CD14-positive monocyte (primary cell): ENCODE results near the gene FAM117A. TPM values are rescaled to one million over a fixed set of nuclear protein-coding genes. Genes with fewer than 3 reads are reported as not detected.
"Not testable (repeated sequence)": the region's sequence is repeated elsewhere in the genome, so short reads cannot be mapped to it uniquely, and the experiment has no call there.

Source experiments
- DNase-seq, 3 donors: peaks; one replicate each; pipeline ENCODE4 v3.0.0-alpha.2; 2011 to 2022
- H2AFZ ChIP-seq: 2 replicates; pipeline ENCODE4 v1.6.0; 2012; ENCODE audit warnings: mild to moderate bottlenecking, low read depth, low read length, inconsistent platforms; ENCODE audit not compliant: insufficient read depth, poor library complexity, severe bottlenecking
- H3K27ac ChIP-seq, 2 donors: 1 replicate in 1 of 2; 2 replicates in 1 of 2; pipeline ENCODE4 v1.5.1; 2012 to 2013; ENCODE audit warnings: low read length in 2 of 2, control low read depth in 1 of 2, inconsistent platforms in 1 of 2, low read depth in 1 of 2, mild to moderate bottlenecking in 1 of 2
- H3K27me3 ChIP-seq, 2 donors: one replicate each; pipeline versions ENCODE4 v1.6.0 to v1.6.1; 2011 to 2013; ENCODE audit warnings: low read length in 2 of 2; ENCODE audit not compliant: control insufficient read depth in 2 of 2, insufficient read depth in 2 of 2
- H3K36me3 ChIP-seq, 2 donors: replicated peaks in 1 of 2; 1 replicate in 1 of 2; 2 replicates in 1 of 2; pipeline versions ENCODE4 v1.5.1 to v1.6.1; 2012 to 2013; ENCODE audit warnings: low read length in 2 of 2, control low read depth in 1 of 2, inconsistent platforms in 1 of 2, mild to moderate bottlenecking in 1 of 2; ENCODE audit not compliant: insufficient read depth in 2 of 2, control insufficient read depth in 1 of 2
- H3K4me1 ChIP-seq, 2 donors: 1 replicate in 1 of 2; 2 replicates in 1 of 2; pipeline versions ENCODE4 v1.5.1 to v1.6.1; 2012 to 2013; ENCODE audit warnings: low read length in 2 of 2, control low read depth in 1 of 2, inconsistent platforms in 1 of 2, mild to moderate bottlenecking in 1 of 2, moderate library complexity in 1 of 2; ENCODE audit not compliant: insufficient read depth in 2 of 2, control insufficient read depth in 1 of 2
- H3K4me2 ChIP-seq: replicated peaks from 2 replicates; pipeline ENCODE3; 2012; ENCODE audit warnings: low read length, moderate library complexity, mild to moderate bottlenecking; ENCODE audit not compliant: poor library complexity, severe bottlenecking; ENCODE audit errors: extremely low read depth
- H3K4me3 ChIP-seq, 3 experiments: fragments of 200-600 bp in 1 of 3; sonication (generic) in 1 of 3; replicated peaks in 1 of 3; 1 replicate in 2 of 3; 2 replicates in 1 of 3; pipeline ENCODE4 v1.5.1; 2011 to 2013; ENCODE audit warnings: low read length in 3 of 3, mild to moderate bottlenecking in 3 of 3, control low read depth in 2 of 3, low read depth in 2 of 3, inconsistent platforms in 1 of 3, moderate library complexity in 1 of 3
- H3K79me2 ChIP-seq: 2 replicates; pipeline ENCODE4 v1.6.0; 2012; ENCODE audit warnings: mild to moderate bottlenecking, control low read depth, inconsistent platforms, low read length, moderate library complexity; ENCODE audit not compliant: insufficient read depth
- H3K9ac ChIP-seq: 2 replicates; pipeline ENCODE4 v1.6.0; 2017; ENCODE audit warnings: low read length, mild to moderate bottlenecking; ENCODE audit not compliant: insufficient read depth, poor library complexity, severe bottlenecking
- H3K9me3 ChIP-seq, 2 donors: replicated peaks in 1 of 2; 1 replicate in 1 of 2; 2 replicates in 1 of 2; pipeline versions ENCODE4 v1.5.1 to v1.6.1; 2012 to 2013; ENCODE audit warnings: low read length in 2 of 2, control low read depth in 1 of 2; ENCODE audit not compliant: control insufficient read depth in 1 of 2, insufficient read depth in 1 of 2
- H4K20me1 ChIP-seq: 2 replicates; pipeline ENCODE4 v1.6.0; 2012; ENCODE audit warnings: mild to moderate bottlenecking, low read length, control low read depth, moderate library complexity; ENCODE audit not compliant: insufficient read depth
- H3K27ac Mint-ChIP-seq, 7 donors: one replicate each; pipeline ENCODE4 v1.8.0; 2020; ENCODE audit warnings: mild to moderate bottlenecking in 7 of 7, mixed read lengths in 7 of 7, moderate library complexity in 6 of 7, inconsistent platforms in 2 of 7
- H3K27me3 Mint-ChIP-seq, 3 donors: one replicate each; pipeline ENCODE4 v1.8.0; 2021 to 2022; ENCODE audit warnings: low read depth in 3 of 3, mild to moderate bottlenecking in 3 of 3, mixed read lengths in 3 of 3, moderate library complexity in 3 of 3, inconsistent platforms in 1 of 3
- H3K36me3 Mint-ChIP-seq, 2 donors: one replicate each; pipeline ENCODE4 v1.8.0; 2020; ENCODE audit warnings: mixed read lengths in 2 of 2, inconsistent platforms in 1 of 2, mild to moderate bottlenecking in 1 of 2
- H3K4me1 Mint-ChIP-seq: one replicate; pipeline ENCODE4 v1.8.0; 2020; ENCODE audit warnings: mild to moderate bottlenecking, mixed read lengths
- H3K4me3 Mint-ChIP-seq, 2 donors: one replicate each; pipeline ENCODE4 v1.8.0; 2020; ENCODE audit warnings: mild to moderate bottlenecking in 2 of 2, mixed read lengths in 2 of 2, moderate library complexity in 1 of 2
- H3K9me3 Mint-ChIP-seq, 7 donors: one replicate each; pipeline ENCODE4 v1.8.0; 2020 to 2022; ENCODE audit warnings: mixed read lengths in 7 of 7, mild to moderate bottlenecking in 6 of 7, moderate library complexity in 6 of 7, inconsistent platforms in 2 of 7
- CTCF ChIP-seq: fragments of 200-600 bp; IDR thresholded peaks from one replicate; pipeline ENCODE4 v1.8.0; 2022; ENCODE audit warnings: antibody characterized with exemption, mild to moderate bottlenecking
- WGBS: methylation state at CpG from one replicate; pipeline ENCODE4 v1.1.5; 2013; ENCODE audit warnings: missing lambda C conversion rate; ENCODE audit not compliant: insufficient coverage; 5-methylcytosine and 5-hydroxymethylcytosine counted together
- intact Hi-C, 2 donors: fragments of 100-400 bp; cut with micrococcal nuclease; formaldehyde crosslinking; loops; one replicate each; pipeline versions ENCODE4 v1.15.0 to v1.15.1; 2023
- polyA plus RNA-seq, 3 donors: library from polyadenylated mRNA; depleted of rRNA in 1 of 3; unstranded in 2 of 3; stranded (reverse) in 1 of 3; fragments of 300-500 nt in 2 of 3; fragments of >200 nt in 1 of 3; fragmentation: Illumina TruSeq in 2 of 3; gene quantifications; 1 replicate in 2 of 3; 2 replicates in 1 of 3; pipeline ENCODE4 v1.2.3, GENCODE V29; 2012 to 2021

FAM117A gene
- polyA plus RNA-seq, 3 donors = 11.8 to 34.9 (median 17.9) TPM

GRCh38 chr17:49727380-49727779 is 36.6 kb downstream of the FAM117A start:
- H3K36me3 ChIP-seq = peaks cover 8 to 45% of the 10 kb centered on the region in 2 donors
- no peak overlapping the region for H2AFZ ChIP-seq
- peaks cover 23% of the 10 kb centered on the region in 2 donors for H3K4me1 ChIP-seq
- no peaks in the 10 kb centered on the region for H3K27me3 Mint-ChIP-seq
- H3K9ac ChIP-seq = no peak overlapping the region
- no peak overlapping the region for H3K4me3 ChIP-seq
- H3K27me3 ChIP-seq = no peaks in the 10 kb centered on the region
- no peak overlapping the region for H3K4me3 Mint-ChIP-seq
- no peaks in the 10 kb centered on the region for H3K9me3 ChIP-seq
- no peak overlapping the region for H3K4me2 ChIP-seq
- peaks cover 40 to 60% of the 10 kb centered on the region in 2 donors for H3K36me3 Mint-ChIP-seq
- 90% methylated on average over 3 of the region's 4 CpGs for WGBS
- intact Hi-C loops = loop anchor here in 1 of 2 donors (5.0 kb wide), 1 partner anchor 35 kb away; the partner anchor contains the start of gene FAM117A
- H3K79me2 ChIP-seq = peaks cover 69% of the 10 kb centered on the region
- H4K20me1 ChIP-seq = no peaks in the 10 kb centered on the region
- H3K4me1 Mint-ChIP-seq = peaks cover 53% of the 10 kb centered on the region
- peak overlapping the region in 1 of 2 donors; percentile 59 for H3K27ac ChIP-seq
- H3K9me3 Mint-ChIP-seq = peaks cover 0 to 7% (median 0%) of the 10 kb centered on the region in 7 donors
- no peak for TF ChIP-seq CTCF
- H3K27ac Mint-ChIP-seq = peak overlapping the region in 2 of 7 donors; percentile 62 to 78
- no peak for DNase-seq

- Histone ChIP-seq H3K36me3 (peaks cover 13 to 48% of the 10 kb centered on the region in 2 donors), H4K20me1 (no peaks in the 10 kb centered on the region), H3K79me2 (peaks cover 51% of the 10 kb centered on the region), H3K27ac (no peak overlapping the region), H3K9ac (no peak overlapping the region), H3K27me3 (no peaks in the 10 kb centered on the region), H3K9me3 (no peaks in the 10 kb centered on the region), H3K4me2 (no peak overlapping the region), H3K4me3 (no peak overlapping the region), H2AFZ (no peak overlapping the region), H3K4me1 (peaks cover 22 to 23% of the 10 kb centered on the region in 2 donors)
- intact Hi-C loops = loop anchor here in 1 of 2 donors (5.0 kb wide), 1 partner anchor 37 kb away; the partner anchor contains the start of gene FAM117A
- Mint-ChIP-seq H3K4me3 (no peak overlapping the region), H3K36me3 (peaks cover 38 to 64% of the 10 kb centered on the region in 2 donors), H3K9me3 (peaks cover 0 to 9% (median 0%) of the 10 kb centered on the region in 7 donors), H3K27ac (peak overlapping the region in 3 of 7 donors; percentile 20 to 40 (median 37)), H3K27me3 (peaks cover 0 to 2% (median 0%) of the 10 kb centered on the region in 3 donors), H3K4me1 (peaks cover 48% of the 10 kb centered on the region)
- no peak for DNase-seq
- 80% methylated on average over 5 of the region's 7 CpGs for WGBS
- no peak for TF ChIP-seq CTCF
Observed at GRCh38 chr17:49725452-49726130, 38.3 kb downstream of the FAM117A start.

GRCh38 chr17:49724552-49724951 is 39.4 kb downstream of the FAM117A start:
- H3K27ac ChIP-seq, H3K9me3 ChIP-seq, H2AFZ ChIP-seq, H3K4me2 ChIP-seq, intact Hi-C loops, H3K4me3 Mint-ChIP-seq, H3K27me3 Mint-ChIP-seq, H3K9ac ChIP-seq, H4K20me1 ChIP-seq, H3K27me3 ChIP-seq, H3K4me3 ChIP-seq, DNase-seq, H3K9me3 Mint-ChIP-seq: not testable (repeated sequence)
- H3K36me3 Mint-ChIP-seq = peaks cover 46 to 65% of the 10 kb centered on the region in 2 donors
- peaks cover 44% of the 10 kb centered on the region for H3K4me1 Mint-ChIP-seq
- Histone ChIP-seq H3K4me1 (peaks cover 22 to 23% of the 10 kb centered on the region in 2 donors), H3K36me3 (peaks cover 19 to 52% of the 10 kb centered on the region in 2 donors), H3K79me2 (peaks cover 41% of the 10 kb centered on the region)
- 92% methylated on average over 2 of the region's 6 CpGs for WGBS
- peak overlapping the region in 2 of 7 donors; percentile 43 to 51 for H3K27ac Mint-ChIP-seq
